NB4 (cell line): Measurements from ENCODE around the gene ACO2.

Source experiments
- MAX ChIP-seq: IDR thresholded peaks from 2 replicates; pipeline ENCODE4 v1.6.1; 2011; ENCODE audit warnings: low read depth, low read length
- MYC ChIP-seq: IDR thresholded peaks from 2 replicates; pipeline ENCODE4 v1.6.1; 2011; ENCODE audit warnings: low read depth, low read length
- POLR2A ChIP-seq: IDR thresholded peaks from 2 replicates; pipeline ENCODE4 v1.6.1; 2011; ENCODE audit warnings: mild to moderate bottlenecking; ENCODE audit not compliant: insufficient read length; ENCODE audit errors: extremely low read depth
- TF ChIP-seq, protein P1 (sequence below): IDR thresholded peaks from one replicate; pipeline ENCODE4 v1.5.1; 2012; ENCODE audit warnings: low read depth, low read length

DNA sequence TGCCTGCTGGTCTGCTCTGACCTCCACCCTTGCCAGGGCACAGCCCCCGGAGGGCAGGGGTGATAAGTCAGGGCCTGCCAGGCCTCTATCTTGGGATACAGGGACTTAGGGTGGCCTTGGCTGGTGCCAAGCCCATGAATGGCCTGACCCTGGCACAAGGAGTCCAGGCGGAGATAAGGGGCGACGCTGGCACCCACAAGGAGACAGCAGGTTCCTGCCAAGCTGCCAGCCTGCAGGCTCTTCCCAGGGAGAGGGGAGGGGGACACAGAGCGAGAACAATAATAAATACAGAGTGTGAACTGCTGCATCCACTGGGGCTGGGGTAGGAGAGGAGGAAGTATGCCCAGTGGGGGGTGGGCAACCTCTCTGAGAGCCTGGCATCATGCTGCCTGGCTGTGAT, 92.9 kb downstream of the ACO2 start:
- no peak for TF ChIP-seq POLR2A
- TF ChIP-seq, protein P1, sequence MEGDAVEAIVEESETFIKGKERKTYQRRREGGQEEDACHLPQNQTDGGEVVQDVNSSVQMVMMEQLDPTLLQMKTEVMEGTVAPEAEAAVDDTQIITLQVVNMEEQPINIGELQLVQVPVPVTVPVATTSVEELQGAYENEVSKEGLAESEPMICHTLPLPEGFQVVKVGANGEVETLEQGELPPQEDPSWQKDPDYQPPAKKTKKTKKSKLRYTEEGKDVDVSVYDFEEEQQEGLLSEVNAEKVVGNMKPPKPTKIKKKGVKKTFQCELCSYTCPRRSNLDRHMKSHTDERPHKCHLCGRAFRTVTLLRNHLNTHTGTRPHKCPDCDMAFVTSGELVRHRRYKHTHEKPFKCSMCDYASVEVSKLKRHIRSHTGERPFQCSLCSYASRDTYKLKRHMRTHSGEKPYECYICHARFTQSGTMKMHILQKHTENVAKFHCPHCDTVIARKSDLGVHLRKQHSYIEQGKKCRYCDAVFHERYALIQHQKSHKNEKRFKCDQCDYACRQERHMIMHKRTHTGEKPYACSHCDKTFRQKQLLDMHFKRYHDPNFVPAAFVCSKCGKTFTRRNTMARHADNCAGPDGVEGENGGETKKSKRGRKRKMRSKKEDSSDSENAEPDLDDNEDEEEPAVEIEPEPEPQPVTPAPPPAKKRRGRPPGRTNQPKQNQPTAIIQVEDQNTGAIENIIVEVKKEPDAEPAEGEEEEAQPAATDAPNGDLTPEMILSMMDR = no peak
- TF ChIP-seq MAX = no peak
- no peak for TF ChIP-seq MYC
